ENCODE results near the gene PKNOX2. TPM values are rescaled to one million over a fixed set of nuclear protein-coding genes. Genes with fewer than 3 reads are reported as not detected.

The PKNOX2 gene
- total and polyA plus RNA-seq, 7 donors, result 0.23 to 4.7 (median 1.4) TPM

DNA sequence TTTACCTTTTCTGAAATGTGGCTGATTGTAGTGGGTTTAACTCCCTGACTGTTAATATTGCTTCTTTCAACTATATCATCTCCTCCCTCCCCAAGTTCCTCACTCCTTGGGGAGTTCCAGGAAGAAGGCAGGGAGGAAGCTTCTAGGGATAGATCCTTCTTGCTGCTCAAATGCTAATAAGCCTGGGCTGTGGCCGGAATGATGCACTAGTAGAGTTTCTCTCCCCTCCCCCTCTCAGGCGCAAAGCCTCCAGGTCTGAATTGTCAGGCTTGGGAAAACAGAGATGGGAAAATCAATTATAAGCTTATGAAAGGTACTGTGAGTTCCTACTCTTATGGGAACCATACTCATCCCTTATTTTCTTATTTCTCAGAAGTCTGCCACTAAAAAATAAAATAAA is 300.7 kb downstream of the PKNOX2 start:
- no peak overlapping the region for H3K4me3 ChIP-seq
- TF ChIP-seq, protein P1, sequence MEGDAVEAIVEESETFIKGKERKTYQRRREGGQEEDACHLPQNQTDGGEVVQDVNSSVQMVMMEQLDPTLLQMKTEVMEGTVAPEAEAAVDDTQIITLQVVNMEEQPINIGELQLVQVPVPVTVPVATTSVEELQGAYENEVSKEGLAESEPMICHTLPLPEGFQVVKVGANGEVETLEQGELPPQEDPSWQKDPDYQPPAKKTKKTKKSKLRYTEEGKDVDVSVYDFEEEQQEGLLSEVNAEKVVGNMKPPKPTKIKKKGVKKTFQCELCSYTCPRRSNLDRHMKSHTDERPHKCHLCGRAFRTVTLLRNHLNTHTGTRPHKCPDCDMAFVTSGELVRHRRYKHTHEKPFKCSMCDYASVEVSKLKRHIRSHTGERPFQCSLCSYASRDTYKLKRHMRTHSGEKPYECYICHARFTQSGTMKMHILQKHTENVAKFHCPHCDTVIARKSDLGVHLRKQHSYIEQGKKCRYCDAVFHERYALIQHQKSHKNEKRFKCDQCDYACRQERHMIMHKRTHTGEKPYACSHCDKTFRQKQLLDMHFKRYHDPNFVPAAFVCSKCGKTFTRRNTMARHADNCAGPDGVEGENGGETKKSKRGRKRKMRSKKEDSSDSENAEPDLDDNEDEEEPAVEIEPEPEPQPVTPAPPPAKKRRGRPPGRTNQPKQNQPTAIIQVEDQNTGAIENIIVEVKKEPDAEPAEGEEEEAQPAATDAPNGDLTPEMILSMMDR (IDR thresholded peaks at IDR 0.05), result no peak
- TF ChIP-seq EP300 (IDR thresholded peaks at IDR 0.05) (no peak), POLR2AphosphoS5 (IDR thresholded peaks at IDR 0.05) (no peak), POLR2A (IDR thresholded peaks at IDR 0.05) (no peak)
- H3K9me3 ChIP-seq, result no peaks in the 10 kb centered on the region
- no peak for DNase-seq
- no peaks in the 10 kb centered on the region for H3K27me3 ChIP-seq
- intact Hi-C loops (cut with DNase I), result no loop called here
- no peak overlapping the region for H3K27ac ChIP-seq
- peaks cover 0 to 10% (median 3%) of the 10 kb centered on the region in 4 donors for H3K36me3 ChIP-seq
- no peaks in the 10 kb centered on the region for H3K4me1 ChIP-seq
- 63 to 74% methylated on average over 2 of the region's 2 CpGs for WGBS, 2 donors

DNA sequence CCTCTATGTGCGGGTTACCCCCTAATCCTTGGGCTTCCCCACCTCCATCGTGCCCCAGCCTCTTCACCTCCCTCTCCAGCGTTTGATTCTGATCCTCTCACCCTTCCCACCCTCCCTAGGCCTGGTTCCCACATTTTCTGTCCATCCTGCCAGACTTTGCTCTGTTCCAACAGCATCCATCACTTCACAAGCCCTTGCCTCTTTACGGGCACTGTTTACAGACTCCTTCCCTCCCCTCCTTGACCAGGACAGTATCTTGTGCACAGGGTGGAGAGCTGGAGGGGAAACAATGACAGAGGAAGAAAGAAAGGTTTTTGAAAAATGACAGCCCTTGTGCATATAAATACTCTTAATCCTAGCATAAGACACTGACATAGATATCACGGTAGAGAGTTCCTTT is 301.1 kb downstream of the PKNOX2 start:
- no peaks in the 10 kb centered on the region for H3K27me3 ChIP-seq
- no peaks in the 10 kb centered on the region for H3K9me3 ChIP-seq
- no peak for DNase-seq
- no peaks in the 10 kb centered on the region for H3K4me1 ChIP-seq
- WGBS, 2 donors, result 55 to 57% methylated on average over 5 of the region's 5 CpGs
- H3K36me3 ChIP-seq, result peaks cover 0 to 6% (median 3%) of the 10 kb centered on the region in 4 donors
- no peak overlapping the region for H3K4me3 ChIP-seq
- intact Hi-C loops (cut with DNase I), result no loop called here
- H3K27ac ChIP-seq, result no peak overlapping the region
- TF ChIP-seq POLR2AphosphoS5 (IDR thresholded peaks at IDR 0.05) (no peak), POLR2A (IDR thresholded peaks at IDR 0.05) (no peak), EP300 (IDR thresholded peaks at IDR 0.05) (no peak)
- TF ChIP-seq, protein P1 (IDR thresholded peaks at IDR 0.05), result no peak

DNA sequence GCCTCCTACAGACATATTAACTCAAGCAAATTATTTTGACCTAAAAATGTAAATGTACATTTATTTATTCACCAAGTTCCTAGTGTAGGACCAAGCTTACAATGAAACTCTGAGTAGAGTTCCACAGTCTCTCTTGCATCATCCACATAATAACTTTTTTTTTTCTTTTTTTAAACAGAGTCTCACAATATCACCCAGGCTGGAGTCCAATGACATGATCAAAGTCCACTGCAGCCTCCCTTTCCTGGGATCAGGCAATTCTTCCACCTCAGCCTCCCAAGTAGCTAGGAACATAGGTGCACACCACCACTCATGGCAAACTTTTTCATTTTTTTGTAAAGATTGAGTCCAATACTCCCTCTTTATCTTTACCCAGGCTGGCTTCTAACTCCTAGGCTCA is 303.5 kb downstream of the PKNOX2 start:
- H3K9me3 ChIP-seq, result no peaks in the 10 kb centered on the region
- intact Hi-C loops (cut with DNase I), result no loop called here
- DNase-seq, result no peak
- no peaks in the 10 kb centered on the region for H3K36me3 ChIP-seq
- no peaks in the 10 kb centered on the region for H3K4me1 ChIP-seq
- TF ChIP-seq EP300 (IDR thresholded peaks at IDR 0.05) (no peak), POLR2AphosphoS5 (IDR thresholded peaks at IDR 0.05) (no peak), POLR2A (IDR thresholded peaks at IDR 0.05) (no peak)
- TF ChIP-seq, protein P1 (IDR thresholded peaks at IDR 0.05), result no peak
- no peaks in the 10 kb centered on the region for H3K27me3 ChIP-seq
- H3K27ac ChIP-seq, result no peak overlapping the region
- H3K4me3 ChIP-seq, result no peak overlapping the region

DNA sequence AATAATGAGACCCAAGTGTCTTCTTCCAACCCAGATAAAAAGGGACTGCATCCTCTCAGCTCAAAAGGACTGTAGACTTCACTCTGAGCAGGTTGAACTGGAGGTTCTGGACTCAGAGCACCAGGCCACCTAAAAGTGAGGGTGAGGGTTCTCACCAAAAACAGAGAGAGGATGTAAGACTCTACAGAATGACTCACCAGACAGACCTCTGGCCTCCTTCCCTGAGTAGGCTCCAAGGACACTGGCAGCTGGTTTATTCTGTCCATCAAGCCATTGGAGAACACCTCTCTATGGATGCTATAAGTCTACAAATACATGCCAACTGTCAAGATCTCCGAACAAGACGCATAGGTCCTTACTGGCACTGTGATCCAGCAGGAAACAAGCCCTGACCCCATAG is 304.3 kb downstream of the PKNOX2 start:
- no peaks in the 10 kb centered on the region for H3K36me3 ChIP-seq
- WGBS, 2 donors, result 98% methylated on average over 2 of the region's 2 CpGs

DNA sequence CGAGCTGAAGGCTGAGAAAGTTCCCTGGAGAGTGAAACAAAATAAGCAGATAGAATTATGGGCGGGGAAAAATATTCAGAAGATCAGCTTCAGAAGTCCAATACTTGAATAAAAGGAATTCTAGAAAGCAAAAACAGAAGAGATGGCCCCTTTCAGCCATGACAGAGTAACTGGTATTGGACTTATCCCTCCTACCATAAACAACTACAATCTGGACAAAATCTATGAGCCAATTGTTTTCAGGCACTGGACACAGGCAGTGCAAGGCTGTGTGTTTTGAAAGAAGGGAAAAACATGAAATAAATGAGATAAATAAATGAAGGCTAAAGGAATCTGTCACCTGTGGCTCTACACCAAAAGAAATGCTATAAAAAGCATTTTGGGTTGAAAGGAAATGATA is 305.8 kb downstream of the PKNOX2 start:
- Histone ChIP-seq H3K9me3 (no peaks in the 10 kb centered on the region), H3K4me3 (no peak overlapping the region), H3K36me3 (no peaks in the 10 kb centered on the region), H3K4me1 (no peaks in the 10 kb centered on the region), H3K27me3 (no peaks in the 10 kb centered on the region), H3K27ac (no peak overlapping the region)
- 62 to 84% methylated on average over 2 of the region's 2 CpGs for WGBS, 2 donors
- TF ChIP-seq EP300 (IDR thresholded peaks at IDR 0.05), result no peak
- no peak for TF ChIP-seq POLR2AphosphoS5 (IDR thresholded peaks at IDR 0.05)
- no peak for TF ChIP-seq POLR2A (IDR thresholded peaks at IDR 0.05)
- TF ChIP-seq, protein P1 (IDR thresholded peaks at IDR 0.05), result no peak
- intact Hi-C loops (cut with DNase I), result no loop called here
- DNase-seq, result no peak

More for the DNA sequence above, 304.3 kb downstream of the PKNOX2 start:
- TF ChIP-seq EP300 (IDR thresholded peaks at IDR 0.05) (no peak), POLR2A (IDR thresholded peaks at IDR 0.05) (no peak), POLR2AphosphoS5 (IDR thresholded peaks at IDR 0.05) (no peak)
- TF ChIP-seq, protein P1 (IDR thresholded peaks at IDR 0.05), result no peak
- H3K4me1 ChIP-seq, result no peaks in the 10 kb centered on the region
- intact Hi-C loops (cut with DNase I), result no loop called here
- no peak overlapping the region for H3K27ac ChIP-seq
- DNase-seq, result no peak
- no peaks in the 10 kb centered on the region for H3K9me3 ChIP-seq
- no peak overlapping the region for H3K4me3 ChIP-seq
- H3K27me3 ChIP-seq, result no peaks in the 10 kb centered on the region

Data from sigmoid colon (tissue), 7 donors.